Measurements from ENCODE around the gene LIFR. TPM values are rescaled to one million over a fixed set of nuclear protein-coding genes. Genes with fewer than 3 reads are reported as not detected.
"Not testable (repeated sequence)": the region's sequence is repeated elsewhere in the genome, so short reads cannot be mapped to it uniquely, and the experiment has no call there.

Gene LIFR
- total RNA-seq, 1 donor from 2014 or later = 7.5 TPM

- no peaks in the 10 kb centered on the region for H3K27me3 Mint-ChIP-seq (ENCODE audit: low read depth)
- H3K4me3 Mint-ChIP-seq (ENCODE audit: unreplicated experiment) = no peak overlapping the region
- no peak for DNase-seq (ENCODE audit: low spot score)
- peaks cover 12% of the 10 kb centered on the region for H3K9me3 Mint-ChIP-seq (ENCODE audit: low read depth)
- H3K27ac Mint-ChIP-seq (ENCODE audit: unreplicated experiment) = no peak overlapping the region
- H3K36me3 Mint-ChIP-seq (ENCODE audit: low read depth) = peaks cover 12% of the 10 kb centered on the region
- peaks cover 2% of the 10 kb centered on the region for H3K4me1 Mint-ChIP-seq (ENCODE audit: low read depth)
- TF ChIP-seq CTCF (IDR thresholded peaks at IDR 0.05) = no peak
Measured at GRCh38 chr5:38519476-38519875, 37.0 kb downstream of the LIFR start.

GRCh38 chr5:38518341-38518740, 38.1 kb downstream of the LIFR start:
- Mint-ChIP-seq H3K9me3 (ENCODE audit: low read depth) (peaks cover 12% of the 10 kb centered on the region), H3K4me3 (ENCODE audit: unreplicated experiment) (no peak overlapping the region), H3K27ac (ENCODE audit: unreplicated experiment) (no peak overlapping the region), H3K27me3 (ENCODE audit: low read depth) (no peaks in the 10 kb centered on the region), H3K4me1 (ENCODE audit: low read depth) (no peaks in the 10 kb centered on the region), H3K36me3 (ENCODE audit: low read depth) (peaks cover 12% of the 10 kb centered on the region)
- TF ChIP-seq CTCF (IDR thresholded peaks at IDR 0.05) = no peak
- DNase-seq (ENCODE audit: low spot score) = no peak

- peaks cover 12% of the 10 kb centered on the region for H3K9me3 Mint-ChIP-seq (ENCODE audit: low read depth)
- not testable (repeated sequence) for H3K27ac Mint-ChIP-seq (ENCODE audit: unreplicated experiment); H3K4me1 Mint-ChIP-seq (ENCODE audit: low read depth); H3K4me3 Mint-ChIP-seq (ENCODE audit: unreplicated experiment); H3K27me3 Mint-ChIP-seq (ENCODE audit: low read depth); DNase-seq (ENCODE audit: low spot score)
- H3K36me3 Mint-ChIP-seq (ENCODE audit: low read depth) = peaks cover 12% of the 10 kb centered on the region
Measured at GRCh38 chr5:38516649-38517048, 39.8 kb downstream of the LIFR start.

- TF ChIP-seq CTCF (IDR thresholded peaks at IDR 0.05) = peak; percentile 77
- H3K36me3 Mint-ChIP-seq (ENCODE audit: low read depth) = peaks cover 7% of the 10 kb centered on the region
- no peaks in the 10 kb centered on the region for H3K27me3 Mint-ChIP-seq (ENCODE audit: low read depth)
- no peak overlapping the region for H3K4me3 Mint-ChIP-seq (ENCODE audit: unreplicated experiment)
- DNase-seq (ENCODE audit: low spot score) = no peak
- H3K27ac Mint-ChIP-seq (ENCODE audit: unreplicated experiment) = no peak overlapping the region
- H3K9me3 Mint-ChIP-seq (ENCODE audit: low read depth) = peaks cover 12% of the 10 kb centered on the region
- H3K4me1 Mint-ChIP-seq (ENCODE audit: low read depth) = no peaks in the 10 kb centered on the region
Measured at GRCh38 chr5:38515646-38516045, 40.8 kb downstream of the LIFR start.

- Mint-ChIP-seq H3K27me3 (ENCODE audit: low read depth) (no peaks in the 10 kb centered on the region), H3K9me3 (ENCODE audit: low read depth) (peaks cover 8% of the 10 kb centered on the region), H3K4me3 (ENCODE audit: unreplicated experiment) (no peak overlapping the region), H3K4me1 (ENCODE audit: low read depth) (no peaks in the 10 kb centered on the region), H3K36me3 (ENCODE audit: low read depth) (peaks cover 4% of the 10 kb centered on the region), H3K27ac (ENCODE audit: unreplicated experiment) (no peak overlapping the region)
- no peak for TF ChIP-seq CTCF (IDR thresholded peaks at IDR 0.05)
- no peak for DNase-seq (ENCODE audit: low spot score)
Measured at GRCh38 chr5:38515092-38515491, 41.4 kb downstream of the LIFR start.

- Mint-ChIP-seq H3K4me1 (ENCODE audit: low read depth) (peaks cover 11% of the 10 kb centered on the region), H3K4me3 (ENCODE audit: unreplicated experiment) (no peak overlapping the region), H3K36me3 (ENCODE audit: low read depth) (no peaks in the 10 kb centered on the region), H3K27ac (ENCODE audit: unreplicated experiment) (peak overlapping the region; percentile 75), H3K9me3 (ENCODE audit: low read depth) (no peaks in the 10 kb centered on the region), H3K27me3 (ENCODE audit: low read depth) (no peaks in the 10 kb centered on the region)
- TF ChIP-seq CTCF (IDR thresholded peaks at IDR 0.05) = no peak
- no peak for DNase-seq (ENCODE audit: low spot score)
Measured at GRCh38 chr5:38509185-38509584, 47.3 kb downstream of the LIFR start.

Data from chondrocyte (in vitro differentiated cells).